K562 (cell line): ENCODE results near the gene RBMS3. TPM values are rescaled to one million over a fixed set of nuclear protein-coding genes. Genes with fewer than 3 reads are reported as not detected.

Source experiments
- ATAC-seq: fragments of 200-7000 bp; cut with Tn5 transposase; 3 replicates; pipeline ENCODE4 v1.9.1; 2020; ENCODE audit warnings: moderate library complexity
- BruUV-seq: library from RNA; stranded (reverse); fragments of 400-500 nt; replicated peaks from 2 replicates; lab custom pipeline; 2021; lab: Mats Ljungman, UMichigan
- CTCF ChIA-PET: fragments of 300-600 bp; formaldehyde crosslinking; extraction: SDS; loops from one replicate; lab custom pipeline; 2021; ENCODE audit warnings: low intra/inter-chr PET ratio; lab: Yijun Ruan, JAX
- POLR2A ChIA-PET: fragments of 300-600, 350-650 bp; sonication (Branson Sonifier 250); formaldehyde crosslinking; extraction: SDS; loops from one replicate; lab custom pipeline; 2021; ENCODE audit warnings: antibody characterized with exemption, inconsistent platforms; lab: Yijun Ruan, JAX
- DNase-seq, 4 experiments: peaks; one replicate each; pipeline versions ENCODE4 v3.0.0 to v3.0.0-alpha.2; 2011 to 2018; ENCODE audit warnings: low spot score in 3 of 4, mixed read lengths in 3 of 4; ENCODE audit errors: extremely low read depth in 1 of 4
- FAIRE-seq: peaks from 2 replicates; lab custom pipeline; 2011; peaks lifted over from hg19 to GRCh38; lab: Jason Lieb, UNC
- H2AFZ ChIP-seq: 2 replicates; pipeline ENCODE4 v1.6.0; 2011; ENCODE audit warnings: low read depth, low read length, control low read depth, inconsistent platforms
- H3K27ac ChIP-seq: fragments of 200-600 bp; 3 replicates; pipeline ENCODE4 v1.8.0; 2011; ENCODE audit warnings: low read depth, mild to moderate bottlenecking, control low read depth, inconsistent platforms, low read length, moderate library complexity, mixed read lengths; ENCODE audit errors: extremely low read depth
- H3K27me3 ChIP-seq, 2 experiments: fragments of 300-600 bp in 1 of 2; 2 replicates in 1 of 2; 3 replicates in 1 of 2; pipeline versions ENCODE4 v1.6.0 to v1.8.0; 2011; ENCODE audit warnings: inconsistent platforms in 2 of 2, low read length in 2 of 2, mild to moderate bottlenecking in 1 of 2, mixed read lengths in 1 of 2, moderate library complexity in 1 of 2; ENCODE audit not compliant: control insufficient read depth in 2 of 2, insufficient read depth in 2 of 2
- H3K36me3 ChIP-seq: fragments of 300-600 bp; 3 replicates; pipeline ENCODE4 v1.8.0; 2011; ENCODE audit warnings: mild to moderate bottlenecking, low read length, inconsistent platforms; ENCODE audit not compliant: control insufficient read depth, insufficient read depth
- H3K4me1 ChIP-seq, 2 experiments: fragments of 200-600 bp in 1 of 2; replicated peaks in 1 of 2; 2 replicates in 1 of 2; 3 replicates in 1 of 2; pipeline versions ENCODE4 v1.5.1 to v1.8.0; 2011; ENCODE audit warnings: inconsistent platforms in 2 of 2, low read length in 2 of 2, mild to moderate bottlenecking in 1 of 2, mixed read lengths in 1 of 2, moderate library complexity in 1 of 2; ENCODE audit not compliant: control insufficient read depth in 2 of 2, insufficient read depth in 2 of 2
- H3K4me2 ChIP-seq: 2 replicates; pipeline ENCODE4 v1.6.1; 2011; ENCODE audit warnings: low read length, control low read depth, inconsistent platforms, mixed read lengths; ENCODE audit not compliant: insufficient read depth
- H3K4me3 ChIP-seq: fragments of 200-600 bp; sonication (generic), shearing (Covaris generic); 2 replicates; pipeline ENCODE4 v1.5.1; 2016; ENCODE audit warnings: control low read depth, inconsistent platforms
- H3K79me2 ChIP-seq: fragments of 200-600 bp; 3 replicates; pipeline ENCODE4 v1.8.0; 2011; ENCODE audit warnings: low read length, inconsistent platforms; ENCODE audit not compliant: control insufficient read depth, insufficient read depth
- H3K9ac ChIP-seq, 2 experiments: 2 replicates each; pipeline versions ENCODE4 v1.6.0 to v1.6.1; 2011; ENCODE audit warnings: low read depth in 2 of 2, low read length in 2 of 2, control low read depth in 1 of 2, inconsistent platforms in 1 of 2, mild to moderate bottlenecking in 1 of 2, mixed read lengths in 1 of 2; ENCODE audit not compliant: insufficient read depth in 1 of 2
- H3K9me1 ChIP-seq: one replicate; pipeline ENCODE4 v1.6.0; 2011; ENCODE audit warnings: inconsistent platforms, mild to moderate bottlenecking, low read length, moderate library complexity; ENCODE audit not compliant: control insufficient read depth, insufficient read depth
- H3K9me3 ChIP-seq: replicated peaks from 2 replicates; pipeline ENCODE4 v1.5.1; 2011; ENCODE audit warnings: low read depth, low read length, inconsistent platforms; ENCODE audit not compliant: control insufficient read depth, insufficient read depth
- H4K20me1 ChIP-seq: replicated peaks from 2 replicates; pipeline ENCODE4 v1.6.1; 2011; ENCODE audit warnings: low read length, inconsistent platforms, mixed read lengths; ENCODE audit not compliant: control insufficient read depth, insufficient read depth
- FOXK1 ChIP-seq: sonication (generic); formaldehyde crosslinking; IDR thresholded peaks from 2 replicates; pipeline ENCODE4 v1.8.0; 2022; ENCODE audit warnings: missing genetic modification reagents, mild to moderate bottlenecking, borderline replicate concordance
- FOXO4 ChIP-seq: fragments of 450-650 bp; formaldehyde crosslinking; IDR thresholded peaks from 2 replicates; pipeline ENCODE4 v1.4.0; 2020; ENCODE audit warnings: mild to moderate bottlenecking, moderate library complexity
- KDM2B ChIP-seq: fragments of 250-450 bp; sonication (Bioruptor Pico); IDR thresholded peaks from 2 replicates; pipeline ENCODE4 v1.8.0; 2021; ENCODE audit warnings: mild to moderate bottlenecking, moderate library complexity
- PTBP1 ChIP-seq: fragments of 200-400 bp; formaldehyde crosslinking; IDR thresholded peaks from 2 replicates; pipeline ENCODE4 v1.6.1; 2017; ENCODE audit warnings: low read depth, low read length
- SIX5 ChIP-seq, 2 experiments: IDR thresholded peaks; 2 replicates each; pipeline ENCODE4 v1.6.1; 2011; ENCODE audit warnings: low read length in 2 of 2, borderline replicate concordance in 1 of 2, low read depth in 1 of 2, mild to moderate bottlenecking in 1 of 2, moderate library complexity in 1 of 2; ENCODE audit not compliant: insufficient read depth in 1 of 2
- SMAD2 ChIP-seq: fragments of 150-350 bp; IDR thresholded peaks from 2 replicates; pipeline ENCODE4 v1.6.1; 2014; ENCODE audit warnings: low read depth, mild to moderate bottlenecking, low read length
- USF1 ChIP-seq: sonication (generic); formaldehyde crosslinking; IDR thresholded peaks from 2 replicates; pipeline ENCODE4 v1.9.0; 2022; ENCODE audit warnings: mild to moderate bottlenecking, missing genetic modification reagents
- ZNF263 ChIP-seq: sonication (generic); formaldehyde crosslinking; IDR thresholded peaks from 2 replicates; pipeline ENCODE4 v1.8.0; 2022; ENCODE audit warnings: mild to moderate bottlenecking, missing genetic modification reagents, borderline replicate concordance
- ZNF445 ChIP-seq: fragments of 250-450 bp; sonication (Bioruptor Pico); IDR thresholded peaks from 2 replicates; pipeline ENCODE4 v1.4.0; 2020; ENCODE audit warnings: low read depth, mild to moderate bottlenecking, moderate library complexity
- ZNF57 ChIP-seq: fragments of 450-650 bp; formaldehyde crosslinking; IDR thresholded peaks from 2 replicates; pipeline ENCODE4 v1.4.0; 2020; ENCODE audit warnings: mild to moderate bottlenecking, moderate library complexity
- WGBS: fragments of 100-300 bp; shearing (Covaris generic); methylation state at CpG from one replicate; pipeline ENCODE4 v1.1.6; 2016; ENCODE audit warnings: low coverage, mixed read lengths; ENCODE audit not compliant: insufficient coverage; ENCODE audit errors: missing lambda C conversion rate; 5-methylcytosine and 5-hydroxymethylcytosine counted together
- in situ Hi-C: fragments of 300-500 bp; cut with MboI; formaldehyde crosslinking; loops from 4 replicates; pipeline ENCODE4 v1.15.0; 2018; ENCODE audit warnings: inconsistent platforms, mixed read lengths
- intact Hi-C: fragments of 100-400 bp; cut with micrococcal nuclease; formaldehyde crosslinking; loops from 2 replicates; pipeline ENCODE4 v1.14.2; 2022
- polyA plus RNA-seq, 8 experiments: library from polyadenylated mRNA; depleted of rRNA in 4 of 8; stranded (reverse) in 5 of 8; unstranded in 3 of 8; fragments of >200 nt; fragmentation: Nextera tagmentation in 2 of 8; fragmentation: Illumina TruSeq in 1 of 8; extraction: Ambion mirVana in 2 of 8; extraction: Trizol in 1 of 8; gene quantifications; 2 replicates each; pipeline versions ENCODE4 v1.2.1 to v1.2.3, GENCODE V29; 2011 to 2014; ENCODE audit warnings: inconsistent platforms in 1 of 8, missing spikeins in 1 of 8
- total RNA-seq, 7 experiments: library from RNA; depleted of rRNA in 6 of 7; stranded (reverse); fragments of >200 nt in 6 of 7; fragmentation: Illumina TruSeq in 2 of 7; extraction: Trizol in 2 of 7; gene quantifications; 2 replicates each; pipeline versions ENCODE4 v1.2.1 to v1.2.3, GENCODE V29; 2011 to 2021; ENCODE audit warnings: low replicate concordance in 1 of 7
- TF ChIP-seq, protein P1 (sequence below): sonication (generic); formaldehyde crosslinking; IDR thresholded peaks from 2 replicates; pipeline ENCODE4 v1.8.1; 2023; ENCODE audit warnings: mild to moderate bottlenecking, missing genetic modification reagents

The RBMS3 gene
- total and polyA plus RNA-seq, 9 of the 15 experiments (the other 6 are each of a cell fraction or from before 2014, with no cell fraction given) = 0.20 TPM; not detected in 8

DNA sequence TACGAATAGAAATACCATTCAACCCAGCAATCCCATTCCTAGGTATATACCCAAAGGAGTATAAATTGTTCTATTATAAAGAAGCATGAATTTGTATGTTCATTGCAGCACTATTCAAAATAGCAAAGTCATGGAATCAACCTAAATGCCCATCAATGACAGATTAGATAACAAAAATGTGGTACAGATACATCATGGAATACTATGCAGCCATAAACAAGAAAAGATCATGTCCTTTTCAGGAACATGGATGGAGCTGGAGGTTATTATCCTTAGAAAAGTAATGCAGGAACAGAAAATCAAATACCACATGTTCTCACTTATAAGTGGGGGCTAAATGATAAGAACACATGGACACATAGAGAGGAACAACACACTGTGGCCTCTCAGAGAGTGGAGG, 571.9 kb downstream of the RBMS3 start:
- Histone ChIP-seq H3K79me2 (no peaks in the 10 kb centered on the region), H3K4me3 (no peak overlapping the region), H4K20me1 (no peaks in the 10 kb centered on the region), H3K9ac (no peak overlapping the region), H3K4me1 (no peaks in the 10 kb centered on the region), H3K27me3 (no peaks in the 10 kb centered on the region), H3K9me1 (no peaks in the 10 kb centered on the region), H3K4me2 (no peak overlapping the region), H3K36me3 (no peaks in the 10 kb centered on the region), H3K27ac (no peak overlapping the region), H2AFZ (no peak overlapping the region), H3K9me3 (no peaks in the 10 kb centered on the region; the same call in 1 of the 2 replicates)
- 4% methylated on average over 1 of the region's 1 CpG for WGBS
- ATAC-seq (no peak), DNase-seq (no peak), FAIRE-seq (no peak)
- BruUV-seq = no TSS peak
- no peak for TF ChIP-seq USF1 (CRISPR knock-in tag)
- no peak for TF ChIP-seq FOXK1 (CRISPR knock-in tag)
- TF ChIP-seq PTBP1 = no peak
- no peak for TF ChIP-seq SMAD2
- TF ChIP-seq KDM2B (CRISPR knock-in tag) = no peak
- TF ChIP-seq ZNF57 (CRISPR knock-in tag) = no peak
- no peak for TF ChIP-seq ZNF263
- TF ChIP-seq SIX5 (IDR thresholded peaks at IDR 0.05; ENCODE audit: borderline replicate concordance in 1 of 2, insufficient read depth in 1 of 2, low read depth in 1 of 2, low read length in 2 of 2) = no peak
- TF ChIP-seq FOXO4 (CRISPR knock-in tag) = no peak
- TF ChIP-seq ZNF445 = no peak
- TF ChIP-seq, protein P1, sequence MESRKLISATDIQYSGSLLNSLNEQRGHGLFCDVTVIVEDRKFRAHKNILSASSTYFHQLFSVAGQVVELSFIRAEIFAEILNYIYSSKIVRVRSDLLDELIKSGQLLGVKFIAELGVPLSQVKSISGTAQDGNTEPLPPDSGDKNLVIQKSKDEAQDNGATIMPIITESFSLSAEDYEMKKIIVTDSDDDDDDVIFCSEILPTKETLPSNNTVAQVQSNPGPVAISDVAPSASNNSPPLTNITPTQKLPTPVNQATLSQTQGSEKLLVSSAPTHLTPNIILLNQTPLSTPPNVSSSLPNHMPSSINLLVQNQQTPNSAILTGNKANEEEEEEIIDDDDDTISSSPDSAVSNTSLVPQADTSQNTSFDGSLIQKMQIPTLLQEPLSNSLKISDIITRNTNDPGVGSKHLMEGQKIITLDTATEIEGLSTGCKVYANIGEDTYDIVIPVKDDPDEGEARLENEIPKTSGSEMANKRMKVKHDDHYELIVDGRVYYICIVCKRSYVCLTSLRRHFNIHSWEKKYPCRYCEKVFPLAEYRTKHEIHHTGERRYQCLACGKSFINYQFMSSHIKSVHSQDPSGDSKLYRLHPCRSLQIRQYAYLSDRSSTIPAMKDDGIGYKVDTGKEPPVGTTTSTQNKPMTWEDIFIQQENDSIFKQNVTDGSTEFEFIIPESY (CRISPR knock-in tag) = no peak
- ChIA-PET POLR2A (no interaction called here), CTCF (no interaction called here)
- in situ Hi-C loops = no loop called here
- intact Hi-C loops = no loop called here
